OCI-LY1 (cell line): ENCODE measurements around the gene FPR3.
A peak's percentile ranks its signal among the peaks of the same experiment; 100 is the strongest.

Experiments
- H2AFZ ChIP-seq: fragments of 200-600 bp; sonication (generic), shearing (Covaris generic); 2 replicates; pipeline ENCODE4 v1.6.0; 2014; ENCODE audit warnings: antibody characterized with exemption, mild to moderate bottlenecking, low read length
- H3F3A ChIP-seq: fragments of 200-600 bp; sonication (generic), shearing (Covaris generic); 2 replicates; pipeline ENCODE4 v1.6.0; 2014; ENCODE audit warnings: mild to moderate bottlenecking, antibody characterized with exemption, low read length, moderate library complexity; ENCODE audit not compliant: insufficient read depth
- H3K27ac ChIP-seq: fragments of 200-600 bp; sonication (generic); 2 replicates; pipeline ENCODE4 v1.5.1; 2014; ENCODE audit warnings: low read length, mixed run types, mild to moderate bottlenecking, low read depth; ENCODE audit not compliant: poor library complexity, severe bottlenecking
- H3K27me3 ChIP-seq: fragments of 200-600 bp; sonication (generic); 2 replicates; pipeline ENCODE4 v1.6.0; 2014; ENCODE audit warnings: antibody characterized with exemption, mild to moderate bottlenecking, low read length, moderate library complexity; ENCODE audit not compliant: insufficient read depth
- H3K36me3 ChIP-seq: fragments of 200-600 bp; sonication (generic); 2 replicates; pipeline ENCODE4 v1.6.1; 2014; ENCODE audit warnings: mild to moderate bottlenecking, antibody characterized with exemption, low read length, moderate library complexity, mixed read lengths; ENCODE audit not compliant: insufficient read depth
- H3K4me1 ChIP-seq: fragments of 200-600 bp; sonication (generic); 2 replicates; pipeline ENCODE4 v1.5.1; 2014; ENCODE audit warnings: mild to moderate bottlenecking, low read length, moderate library complexity; ENCODE audit not compliant: insufficient read depth, severe bottlenecking
- H3K4me2 ChIP-seq: fragments of 200-600 bp; sonication (generic), shearing (Covaris generic); 2 replicates; pipeline ENCODE4 v1.6.1; 2014; ENCODE audit warnings: low read length
- H3K4me3 ChIP-seq: fragments of 200-600 bp; sonication (generic); 2 replicates; pipeline ENCODE4 v1.5.1; 2014; ENCODE audit warnings: low read length, low read depth, mild to moderate bottlenecking, mixed read lengths; ENCODE audit not compliant: poor library complexity, severe bottlenecking
- H3K79me2 ChIP-seq: fragments of 200-600 bp; shearing (Covaris generic); 2 replicates; pipeline ENCODE4 v1.6.1; 2016; ENCODE audit warnings: mixed run types, low read length, mixed read lengths; ENCODE audit not compliant: insufficient read depth
- H3K9ac ChIP-seq: fragments of 200-600 bp; sonication (generic), shearing (Covaris generic); 2 replicates; pipeline ENCODE4 v1.6.1; 2014; ENCODE audit warnings: mild to moderate bottlenecking, low read length, mixed read lengths
- H3K9me2 ChIP-seq: fragments of 200-600 bp; sonication (generic), shearing (Covaris generic); 2 replicates; pipeline ENCODE4 v1.6.1; 2014; ENCODE audit warnings: low read depth, mild to moderate bottlenecking, low read length, mixed read lengths
- H3K9me3 ChIP-seq: fragments of 200-600 bp; shearing (Covaris generic); 2 replicates; pipeline ENCODE4 v1.6.1; 2014; ENCODE audit warnings: low read length, mixed read lengths
- H4K20me1 ChIP-seq: fragments of 200-600 bp; sonication (generic), shearing (Covaris generic); 2 replicates; pipeline ENCODE4 v1.6.0; 2016; ENCODE audit warnings: mild to moderate bottlenecking, low read length; ENCODE audit not compliant: insufficient read depth
- CTCF ChIP-seq: fragments of 200-600 bp; sonication (generic), shearing (Covaris generic); IDR thresholded peaks from 2 replicates; pipeline ENCODE4 v1.5.1; 2017; ENCODE audit warnings: mild to moderate bottlenecking, antibody characterized with exemption, low read length, moderate library complexity, mixed read lengths
- EZH2 ChIP-seq: fragments of 200-600 bp; sonication (generic), shearing (Covaris generic); IDR thresholded peaks from 2 replicates; pipeline ENCODE4 v1.8.0; 2017; ENCODE audit warnings: borderline replicate concordance, mixed run types, mild to moderate bottlenecking, antibody characterized with exemption, low read length, moderate library complexity, mixed read lengths

The FPR3 gene

DNA sequence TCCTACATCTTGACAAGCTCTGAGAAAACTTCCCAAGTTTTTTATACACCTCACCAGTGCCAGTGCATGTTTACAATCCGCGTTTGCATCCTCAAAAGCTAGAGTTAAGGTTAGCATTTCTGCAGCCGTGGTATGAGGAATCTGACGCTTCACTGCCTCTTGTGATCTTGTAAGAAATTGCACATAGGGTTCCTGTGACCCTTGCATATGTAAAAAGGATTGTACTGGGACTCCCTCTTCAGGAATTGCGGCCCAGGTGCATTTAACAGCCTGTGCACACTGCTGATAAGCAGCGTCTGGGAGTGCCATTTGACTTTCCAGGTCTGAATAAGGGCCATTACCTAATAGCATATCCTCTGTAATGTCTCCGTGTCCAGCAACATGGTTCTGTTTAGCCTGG, 15.3 kb downstream of the FPR3 start:
- no peak overlapping the region for H3K27ac ChIP-seq
- H3K4me1 ChIP-seq, result no peaks in the 10 kb centered on the region
- H3K36me3 ChIP-seq, result no peaks in the 10 kb centered on the region
- H3K4me3 ChIP-seq, result no peak overlapping the region
- no peaks in the 10 kb centered on the region for H3K79me2 ChIP-seq
- no peak overlapping the region for H3K4me2 ChIP-seq
- no peaks in the 10 kb centered on the region for H3K9me2 ChIP-seq
- TF ChIP-seq CTCF (peak; percentile 26; the same call in 1 of the 2 replicates), EZH2 (no peak)
- no peaks in the 10 kb centered on the region for H3K27me3 ChIP-seq
- H2AFZ ChIP-seq, result no peak overlapping the region
- no peaks in the 10 kb centered on the region for H3F3A ChIP-seq
- H3K9me3 ChIP-seq, result no peaks in the 10 kb centered on the region
- no peaks in the 10 kb centered on the region for H4K20me1 ChIP-seq
- H3K9ac ChIP-seq, result no peak overlapping the region

GRCh38 chr19:51811344-51811743, 16.4 kb downstream of the FPR3 start:
- Histone ChIP-seq H3F3A (no peaks in the 10 kb centered on the region), H2AFZ (no peak overlapping the region), H4K20me1 (no peaks in the 10 kb centered on the region), H3K27ac (no peak overlapping the region), H3K4me2 (no peak overlapping the region), H3K79me2 (no peaks in the 10 kb centered on the region), H3K36me3 (no peaks in the 10 kb centered on the region), H3K9me2 (no peaks in the 10 kb centered on the region), H3K27me3 (no peaks in the 10 kb centered on the region), H3K9me3 (no peaks in the 10 kb centered on the region), H3K9ac (no peak overlapping the region), H3K4me3 (no peak overlapping the region), H3K4me1 (no peaks in the 10 kb centered on the region)
- TF ChIP-seq EZH2 (no peak), CTCF (no peak)

DNA sequence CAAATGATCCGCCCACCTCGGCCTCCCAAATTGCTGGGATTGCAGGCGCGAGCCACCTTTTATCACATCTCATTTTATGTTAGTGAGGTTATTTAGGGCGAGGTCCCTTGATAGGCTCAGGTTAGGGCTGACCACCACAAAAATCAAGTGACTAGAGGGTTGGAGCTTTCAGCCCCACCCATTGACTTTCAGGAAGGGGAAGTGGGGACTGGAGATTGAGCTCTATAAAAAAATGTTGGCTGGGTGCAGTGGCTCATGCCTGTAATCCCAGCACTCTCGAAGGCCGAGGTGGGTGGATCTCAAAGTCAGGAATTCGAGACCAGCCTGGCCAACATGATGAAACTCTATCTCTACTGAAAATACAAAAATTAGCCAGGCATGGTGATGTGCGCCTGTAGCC, 20.1 kb downstream of the FPR3 start:
- Histone ChIP-seq H3K4me1 (no peaks in the 10 kb centered on the region), H3K27me3 (no peaks in the 10 kb centered on the region), H3K4me3 (no peak overlapping the region), H4K20me1 (no peaks in the 10 kb centered on the region), H3K9me2 (no peaks in the 10 kb centered on the region), H3K4me2 (no peak overlapping the region), H3K79me2 (no peaks in the 10 kb centered on the region), H3K9me3 (no peaks in the 10 kb centered on the region), H3F3A (no peaks in the 10 kb centered on the region), H3K9ac (no peak overlapping the region), H3K27ac (no peak overlapping the region), H2AFZ (no peak overlapping the region), H3K36me3 (no peaks in the 10 kb centered on the region)
- TF ChIP-seq EZH2 (no peak), CTCF (no peak)
